LNCaP clone FGC (cell line): ENCODE measurements around the gene NKAIN4.

Experiments
- DNase-seq: peaks from one replicate; pipeline ENCODE4 v3.0.0-alpha.2; 2011; ENCODE audit warnings: low read depth
- H3K4me3 ChIP-seq: 2 replicates; pipeline ENCODE4 v1.5.1; 2011; ENCODE audit warnings: mild to moderate bottlenecking, low read depth, low read length, control low read depth
- CTCF ChIP-seq: IDR thresholded peaks from 2 replicates; pipeline ENCODE4 v1.5.1; 2012; ENCODE audit warnings: mild to moderate bottlenecking; ENCODE audit not compliant: control insufficient read depth, insufficient read depth; ENCODE audit errors: extremely low read depth

NKAIN4 gene

GRCh38 chr20:63208346-63208909 lies 45.8 kb downstream of the NKAIN4 start:
- no peak for DNase-seq
- no peak for TF ChIP-seq CTCF

GRCh38 chr20:63206878-63207277 lies 47.4 kb downstream of the NKAIN4 start:
- no peak for TF ChIP-seq CTCF
- H3K4me3 ChIP-seq: no peak overlapping the region
- DNase-seq: no peak

More at GRCh38 chr20:63208346-63208909, 45.8 kb downstream of the NKAIN4 start:
- peak overlapping the region; percentile 14; the same call in 1 of the 2 replicates for H3K4me3 ChIP-seq

- TF ChIP-seq CTCF: no peak
- no peak for DNase-seq
- H3K4me3 ChIP-seq: no peak overlapping the region
These were observed 48.4 kb downstream of the NKAIN4 start for GRCh38 chr20:63205896-63206295.

- DNase-seq: no peak
These were observed 49.9 kb downstream of the NKAIN4 start for GRCh38 chr20:63204362-63204761.

GRCh38 chr20:63202811-63203526 lies 51.3 kb downstream of the NKAIN4 start:
- no peak for DNase-seq
- no peak for TF ChIP-seq CTCF
- no peak overlapping the region for H3K4me3 ChIP-seq

More at GRCh38 chr20:63204362-63204761, 49.9 kb downstream of the NKAIN4 start:
- no peak for TF ChIP-seq CTCF
- H3K4me3 ChIP-seq: no peak overlapping the region

GRCh38 chr20:63202021-63202420 lies 52.2 kb downstream of the NKAIN4 start:
- TF ChIP-seq CTCF: no peak
- H3K4me3 ChIP-seq: no peak overlapping the region
- DNase-seq: no peak
